ENCODE results near the gene KMT2E.
"Not testable (repeated sequence)": the region's sequence is repeated elsewhere in the genome, so short reads cannot be mapped to it uniquely, and the experiment has no call there.

KMT2E gene

GRCh38 chr7:104982308-104983075 lies 31.5 kb upstream of the KMT2E start:
- DNase-seq, result no peak

GRCh38 chr7:104983076-104983577 lies 30.9 kb upstream of the KMT2E start:
- DNase-seq, result peak; percentile 45

GRCh38 chr7:104983578-104984539 lies 30.1 kb upstream of the KMT2E start:
- DNase-seq, result peak; percentile 81

GRCh38 chr7:104984585-104985258 lies 29.3 kb upstream of the KMT2E start:
- no peak for DNase-seq

GRCh38 chr7:104985259-104985617 lies 28.8 kb upstream of the KMT2E start:
- no peak for DNase-seq

GRCh38 chr7:104986628-104987259 lies 27.3 kb upstream of the KMT2E start:
- no peak for DNase-seq

GRCh38 chr7:104987403-104987802 lies 26.6 kb upstream of the KMT2E start:
- not testable (repeated sequence) for DNase-seq

GRCh38 chr7:104990983-104991382 lies 23.0 kb upstream of the KMT2E start:
- no peak for DNase-seq

- DNase-seq, result no peak
These were observed 21.7 kb upstream of the KMT2E start for GRCh38 chr7:104992306-104992705.

GRCh38 chr7:104993217-104993862 lies 20.7 kb upstream of the KMT2E start:
- no peak for DNase-seq

GRCh38 chr7:104998040-104998752 lies 15.8 kb upstream of the KMT2E start:
- DNase-seq, result no peak

- DNase-seq, result no peak
These were observed 13.8 kb upstream of the KMT2E start for GRCh38 chr7:105000200-105000599.

GRCh38 chr7:105000927-105001336 lies 13.1 kb upstream of the KMT2E start:
- no peak for DNase-seq

- no peak for DNase-seq
These were observed 12.3 kb upstream of the KMT2E start for GRCh38 chr7:105001652-105002184.

- no peak for DNase-seq
These were observed 10.7 kb upstream of the KMT2E start for GRCh38 chr7:105003275-105003674.

- DNase-seq, result no peak
These were observed 10.0 kb upstream of the KMT2E start for GRCh38 chr7:105003872-105004510.

- DNase-seq, result not testable (repeated sequence)
These were observed 9.0 kb upstream of the KMT2E start for GRCh38 chr7:105005006-105005405.

GRCh38 chr7:105005486-105005885 lies 8.5 kb upstream of the KMT2E start:
- not testable (repeated sequence) for DNase-seq

- DNase-seq, result no peak
These were observed 7.5 kb upstream of the KMT2E start for GRCh38 chr7:105006367-105007136.

- no peak for DNase-seq
These were observed 6.7 kb upstream of the KMT2E start for GRCh38 chr7:105007298-105007697.
